ENCODE data around the gene CACUL1. TPM values are rescaled to one million over a fixed set of nuclear protein-coding genes. Genes with fewer than 3 reads are reported as not detected.

Gene CACUL1
- total RNA-seq, 4 donors from 2014 or later = 36.4 to 46.3 (median 41.9) TPM

- DNase-seq (ENCODE audit: low spot score) (no peak), ATAC-seq (ENCODE audit: low FRiP score) (no peak)
- TF ChIP-seq CTCF (IDR thresholded peaks at IDR 0.05) = no peak
Observed at GRCh38 chr10:118742782-118743181, 12.0 kb downstream of the CACUL1 start.

- DNase-seq (ENCODE audit: low spot score) (no peak), ATAC-seq (ENCODE audit: low FRiP score) (peak; percentile 33)
- TF ChIP-seq CTCF (IDR thresholded peaks at IDR 0.05) = no peak
Observed at GRCh38 chr10:118742032-118742431, 12.7 kb downstream of the CACUL1 start.

GRCh38 chr10:118738406-118738805 lies 16.4 kb downstream of the CACUL1 start:
- TF ChIP-seq CTCF (IDR thresholded peaks at IDR 0.05) = no peak
- ATAC-seq (ENCODE audit: low FRiP score) (no peak), DNase-seq (ENCODE audit: low spot score) (no peak)

- no peak for TF ChIP-seq CTCF (IDR thresholded peaks at IDR 0.05)
- no peak for ATAC-seq (ENCODE audit: low FRiP score)
- DNase-seq (ENCODE audit: low spot score) = no peak
Observed at GRCh38 chr10:118737603-118738302, 17.0 kb downstream of the CACUL1 start.

- TF ChIP-seq CTCF (IDR thresholded peaks at IDR 0.05) = no peak
- ATAC-seq (ENCODE audit: low FRiP score) (no peak), DNase-seq (ENCODE audit: low spot score) (no peak)
Observed at GRCh38 chr10:118735294-118735693, 19.5 kb downstream of the CACUL1 start.

GRCh38 chr10:118734475-118734874 lies 20.3 kb downstream of the CACUL1 start:
- no peak for TF ChIP-seq CTCF (IDR thresholded peaks at IDR 0.05)
- DNase-seq (ENCODE audit: low spot score) (no peak), ATAC-seq (ENCODE audit: low FRiP score) (no peak)
